ENCODE results near the gene TSPAN14. TPM values are rescaled to one million over a fixed set of nuclear protein-coding genes. Genes with fewer than 3 reads are reported as not detected.

TSPAN14 gene
- total RNA-seq, 1 experiment from 2014 or later, result 73.5 TPM

- peaks cover 7% of the 10 kb centered on the region for H3K4me1 Mint-ChIP-seq
- no peak for ATAC-seq
- no peak for DNase-seq (ENCODE audit: low spot score)
- no peak overlapping the region for H3K27ac Mint-ChIP-seq
- no peak overlapping the region for H3K4me3 Mint-ChIP-seq
- H3K36me3 Mint-ChIP-seq, result peaks cover 23% of the 10 kb centered on the region
- no peaks in the 10 kb centered on the region for H3K9me3 Mint-ChIP-seq
- CTCF ChIA-PET, result interaction anchor here (1.0 to 1.7 kb wide), 3 partner anchors 12 to 72 kb away, joined by 3 to 5 read pairs (median 5); no protein-coding TSS in a partner anchor
- POLR2A ChIA-PET, result no interaction called here
- TF ChIP-seq ATF1 (CRISPR knock-in tag; IDR thresholded peaks at IDR 0.05) (no peak), STAT6 (CRISPR knock-in tag; conservative IDR thresholded peaks at IDR 0.05; ENCODE audit: low read depth) (no peak)
- H3K27me3 Mint-ChIP-seq (ENCODE audit: low read depth), result no peaks in the 10 kb centered on the region
Observed at GRCh38 chr10:80433134-80433533, 21.0 kb upstream of the TSPAN14 start.

- peaks cover 7% of the 10 kb centered on the region; the same call in 1 of the 2 replicates for H3K36me3 Mint-ChIP-seq
- no peak overlapping the region for H3K4me3 Mint-ChIP-seq
- no peaks in the 10 kb centered on the region for H3K9me3 Mint-ChIP-seq
- POLR2A ChIA-PET, result interaction anchor here (0.6 kb wide), 2 partner anchors 30 to 252 kb away, joined by 4 read pairs; no protein-coding TSS in a partner anchor
- CTCF ChIA-PET, result interaction anchor here (34.2 kb wide), 1 partner anchor 70 kb away, joined by 802 read pairs; no protein-coding TSS in a partner anchor
- H3K27ac Mint-ChIP-seq, result no peak overlapping the region
- TF ChIP-seq MAX (CRISPR knock-in tag; IDR thresholded peaks at IDR 0.05) (no peak), STAT6 (CRISPR knock-in tag; conservative IDR thresholded peaks at IDR 0.05; ENCODE audit: low read depth) (no peak), HMGA2 (CRISPR knock-in tag; IDR thresholded peaks at IDR 0.05) (no peak), GRHL2 (CRISPR knock-in tag; IDR thresholded peaks at IDR 0.05; ENCODE audit: insufficient replicate concordance, severe bottlenecking) (no peak), ZNF121 (CRISPR knock-in tag; IDR thresholded peaks at IDR 0.05) (no peak), HMGXB4 (CRISPR knock-in tag; IDR thresholded peaks at IDR 0.05) (no peak), ZBTB43 (CRISPR knock-in tag; IDR thresholded peaks at IDR 0.05) (no peak), JAZF1 (CRISPR knock-in tag; IDR thresholded peaks at IDR 0.05) (no peak), CREM (CRISPR knock-in tag; IDR thresholded peaks at IDR 0.05) (no peak), IRF2 (CRISPR knock-in tag; IDR thresholded peaks at IDR 0.05; ENCODE audit: borderline replicate concordance, low read depth) (no peak)
- no peaks in the 10 kb centered on the region for H3K27me3 Mint-ChIP-seq (ENCODE audit: low read depth)
- peaks cover 7% of the 10 kb centered on the region for H3K4me1 Mint-ChIP-seq
- no peak for ATAC-seq
- DNase-seq (ENCODE audit: low spot score), result no peak
Observed at GRCh38 chr10:80436446-80437098, 17.5 kb upstream of the TSPAN14 start.

GRCh38 chr10:80437227-80437626, 16.9 kb upstream of the TSPAN14 start:
- Mint-ChIP-seq H3K9me3 (no peaks in the 10 kb centered on the region), H3K27me3 (ENCODE audit: low read depth) (no peaks in the 10 kb centered on the region), H3K4me1 (peaks cover 7% of the 10 kb centered on the region), H3K27ac (no peak overlapping the region), H3K36me3 (peaks cover under 1% of the 10 kb centered on the region; the same call in 1 of the 2 replicates), H3K4me3 (no peak overlapping the region)
- ChIA-PET CTCF (interaction anchor here (1.1 to 34.2 kb wide), 3 partner anchors 54 to 69 kb away, joined by 4 to 802 read pairs (median 4); no protein-coding TSS in a partner anchor), POLR2A (no interaction called here)
- DNase-seq (ENCODE audit: low spot score), result no peak
- ATAC-seq, result peak; percentile 87
- TF ChIP-seq ATF2 (CRISPR knock-in tag; IDR thresholded peaks at IDR 0.05; ENCODE audit: borderline replicate concordance, low read depth), result no peak
- TF ChIP-seq ETV6 (CRISPR knock-in tag; IDR thresholded peaks at IDR 0.05), result no peak
- TF ChIP-seq ELF4 (CRISPR knock-in tag; IDR thresholded peaks at IDR 0.05; ENCODE audit: low read depth), result no peak
- TF ChIP-seq TEAD4 (CRISPR knock-in tag; IDR thresholded peaks at IDR 0.05), result no peak
- TF ChIP-seq ZNF138 (CRISPR knock-in tag; conservative IDR thresholded peaks at IDR 0.05), result no peak
- TF ChIP-seq IRF2 (CRISPR knock-in tag; IDR thresholded peaks at IDR 0.05; ENCODE audit: borderline replicate concordance, low read depth), result no peak
- no peak for TF ChIP-seq E2F4 (CRISPR knock-in tag; IDR thresholded peaks at IDR 0.05; ENCODE audit: borderline replicate concordance, low read depth)

Data from WTC11 (cell line).